WTC11 (cell line): ENCODE data around the gene FYN. TPM values are rescaled to one million over a fixed set of nuclear protein-coding genes. Genes with fewer than 3 reads are reported as not detected.

Experiments
- ATAC-seq: fragments of 200-7000 bp; cut with Tn5 transposase; 2 replicates; pipeline ENCODE4 v1.10.0; 2021; ENCODE audit warnings: mild to moderate bottlenecking, moderate library complexity
- CTCF ChIA-PET: fragments of 300-600 bp; sonication (Branson Sonifier 250); formaldehyde crosslinking; loops from one replicate; lab custom pipeline; 2021; ENCODE audit warnings: antibody characterized with exemption; lab: Charles Lee
- POLR2A ChIA-PET: fragments of 350-600 bp; sonication (Branson Sonifier 250); formaldehyde crosslinking; loops from one replicate; lab custom pipeline; 2021; ENCODE audit warnings: antibody characterized with exemption; lab: Charles Lee
- DNase-seq: peaks from one replicate; pipeline ENCODE4 v3.0.0; 2021; ENCODE audit warnings: low spot score
- H3K27ac Mint-ChIP-seq: 2 replicates; pipeline ENCODE4 v1.8.0; 2021; ENCODE audit warnings: mixed read lengths
- H3K27me3 Mint-ChIP-seq: 2 replicates; pipeline ENCODE4 v1.8.0; 2021; ENCODE audit warnings: low read depth, mild to moderate bottlenecking, moderate library complexity, mixed read lengths
- H3K36me3 Mint-ChIP-seq: 2 replicates; pipeline ENCODE4 v1.8.0; 2021; ENCODE audit warnings: mixed read lengths
- H3K4me1 Mint-ChIP-seq: 2 replicates; pipeline ENCODE4 v1.8.0; 2022; ENCODE audit warnings: mixed read lengths
- H3K4me3 Mint-ChIP-seq: 2 replicates; pipeline ENCODE4 v1.8.0; 2021; ENCODE audit warnings: mild to moderate bottlenecking, moderate library complexity, mixed read lengths
- H3K9me3 Mint-ChIP-seq: 2 replicates; pipeline ENCODE4 v1.8.0; 2021; ENCODE audit warnings: mixed read lengths
- AR ChIP-seq: fragments of 250-450 bp; sonication (Bioruptor Pico); IDR thresholded peaks from 2 replicates; pipeline ENCODE4 v1.9.0; 2021; ENCODE audit warnings: mild to moderate bottlenecking
- ATF3 ChIP-seq: sonication (generic); formaldehyde crosslinking; conservative IDR thresholded peaks from 2 replicates; pipeline ENCODE4 v1.8.1; 2022; ENCODE audit warnings: mild to moderate bottlenecking, missing genetic modification reagents
- CBFB ChIP-seq: sonication (generic); formaldehyde crosslinking; IDR thresholded peaks from 2 replicates; pipeline ENCODE4 v1.8.1; 2022; ENCODE audit warnings: mild to moderate bottlenecking, low read depth, missing genetic modification reagents
- E2F5 ChIP-seq: sonication (generic); formaldehyde crosslinking; IDR thresholded peaks from 2 replicates; pipeline ENCODE4 v1.8.1; 2022; ENCODE audit warnings: mild to moderate bottlenecking, moderate library complexity, missing genetic modification reagents
- ESRRA ChIP-seq: sonication (generic); formaldehyde crosslinking; IDR thresholded peaks from 2 replicates; pipeline ENCODE4 v1.8.1; 2022; ENCODE audit warnings: mild to moderate bottlenecking, missing genetic modification reagents, borderline replicate concordance
- GTF2I ChIP-seq: fragments of 250-450 bp; sonication (Bioruptor Pico); conservative IDR thresholded peaks from 2 replicates; pipeline ENCODE4 v1.4.0; 2021; ENCODE audit warnings: mild to moderate bottlenecking
- HMGXB4 ChIP-seq: sonication (generic); formaldehyde crosslinking; IDR thresholded peaks from 2 replicates; pipeline ENCODE4 v1.8.1; 2023; ENCODE audit warnings: mild to moderate bottlenecking, moderate library complexity, missing genetic modification reagents
- IRF1 ChIP-seq: sonication (generic); formaldehyde crosslinking; IDR thresholded peaks from 2 replicates; pipeline ENCODE4 v1.8.0; 2023; ENCODE audit warnings: missing genetic modification reagents
- KAT7 ChIP-seq: sonication (generic); formaldehyde crosslinking; IDR thresholded peaks from 2 replicates; pipeline ENCODE4 v1.8.1; 2023; ENCODE audit warnings: missing genetic modification reagents, mild to moderate bottlenecking, borderline replicate concordance
- MXD4 ChIP-seq: fragments of 250-450 bp; sonication (Bioruptor Pico); IDR thresholded peaks from 2 replicates; pipeline ENCODE4 v1.8.0; 2021; ENCODE audit warnings: mild to moderate bottlenecking, moderate library complexity, borderline replicate concordance
- NFATC4 ChIP-seq: fragments of 250-450 bp; sonication (Bioruptor Pico); IDR thresholded peaks from 2 replicates; pipeline ENCODE4 v1.9.0; 2021; ENCODE audit warnings: mild to moderate bottlenecking
- NFYB ChIP-seq: sonication (generic); formaldehyde crosslinking; conservative IDR thresholded peaks from 2 replicates; pipeline ENCODE4 v1.8.0; 2022; ENCODE audit warnings: low read depth, missing genetic modification reagents
- PRDM15 ChIP-seq: sonication (generic); formaldehyde crosslinking; IDR thresholded peaks from 2 replicates; pipeline ENCODE4 v1.8.0; 2022; ENCODE audit warnings: missing genetic modification reagents
- RORB ChIP-seq: fragments of 250-450 bp; sonication (Bioruptor Pico); IDR thresholded peaks from 2 replicates; pipeline ENCODE4 v1.9.0; 2021; ENCODE audit warnings: mild to moderate bottlenecking
- SP1 ChIP-seq: sonication (generic); formaldehyde crosslinking; conservative IDR thresholded peaks from 2 replicates; pipeline ENCODE4 v1.8.1; 2022; ENCODE audit warnings: missing genetic modification reagents
- USF1 ChIP-seq: sonication (generic); formaldehyde crosslinking; IDR thresholded peaks from 2 replicates; pipeline ENCODE4 v1.8.0; 2022; ENCODE audit warnings: mild to moderate bottlenecking, missing genetic modification reagents
- ZNF396 ChIP-seq: fragments of 250-450 bp; sonication (Bioruptor Pico); IDR thresholded peaks from 2 replicates; pipeline ENCODE4 v1.8.0; 2021; ENCODE audit warnings: mild to moderate bottlenecking, moderate library complexity, borderline replicate concordance
- ZNF423 ChIP-seq: fragments of 250-450 bp; sonication (Bioruptor Pico); IDR thresholded peaks from 2 replicates; pipeline ENCODE4 v2.1.2; 2022; ENCODE audit warnings: mild to moderate bottlenecking, moderate library complexity
- ZNF425 ChIP-seq: fragments of 250-450 bp; sonication (Bioruptor Pico); conservative IDR thresholded peaks from 2 replicates; pipeline ENCODE4 v1.9.0; 2021; ENCODE audit warnings: mild to moderate bottlenecking
- ZNF512 ChIP-seq: sonication (generic); formaldehyde crosslinking; IDR thresholded peaks from 2 replicates; pipeline ENCODE4 v1.8.1; 2022; ENCODE audit warnings: missing genetic modification reagents, borderline replicate concordance
- total RNA-seq: library from RNA; stranded (reverse); gene quantifications from 3 replicates; pipeline ENCODE4 v1.2.3, GENCODE V29; 2021

FYN gene
- total RNA-seq, 1 experiment from 2014 or later, result 63.9 TPM

- TF ChIP-seq USF1 (CRISPR knock-in tag) (no peak), NFYB (CRISPR knock-in tag) (no peak), KAT7 (CRISPR knock-in tag) (no peak), E2F5 (CRISPR knock-in tag) (no peak), AR (CRISPR knock-in tag) (no peak), ZNF396 (CRISPR knock-in tag) (no peak), NFATC4 (CRISPR knock-in tag) (no peak), IRF1 (CRISPR knock-in tag) (no peak), GTF2I (CRISPR knock-in tag) (no peak), ZNF423 (CRISPR knock-in tag) (no peak), HMGXB4 (CRISPR knock-in tag) (no peak), RORB (CRISPR knock-in tag) (no peak)
Measured at GRCh38 chr6:111805511-111806164, 67.6 kb downstream of the FYN start (continued).

- no peak overlapping the region for H3K27ac Mint-ChIP-seq
- H3K36me3 Mint-ChIP-seq, result no peaks in the 10 kb centered on the region
- H3K27me3 Mint-ChIP-seq, result no peaks in the 10 kb centered on the region
- ChIA-PET POLR2A (no interaction called here), CTCF (no interaction called here)
- H3K4me3 Mint-ChIP-seq, result no peak overlapping the region
- no peak for ATAC-seq
- H3K9me3 Mint-ChIP-seq, result no peaks in the 10 kb centered on the region
- no peak for DNase-seq
- H3K4me1 Mint-ChIP-seq, result peaks cover 18% of the 10 kb centered on the region
- TF ChIP-seq NFYB (CRISPR knock-in tag) (no peak), PRDM15 (CRISPR knock-in tag) (no peak), SP1 (CRISPR knock-in tag) (no peak), NFATC4 (CRISPR knock-in tag) (no peak), ESRRA (CRISPR knock-in tag) (no peak), ZNF425 (CRISPR knock-in tag) (no peak), ZNF512 (CRISPR knock-in tag) (no peak), MXD4 (CRISPR knock-in tag) (no peak), GTF2I (CRISPR knock-in tag) (no peak), ATF3 (CRISPR knock-in tag) (no peak), CBFB (CRISPR knock-in tag) (no peak)
Measured at GRCh38 chr6:111804627-111805235, 68.5 kb downstream of the FYN start.
